Measurements from ENCODE around the gene RASGRP1. TPM values are rescaled to one million over a fixed set of nuclear protein-coding genes. Genes with fewer than 3 reads are reported as not detected.

RASGRP1 gene
- total RNA-seq, 1 experiment from 2014 or later = 0.85 TPM

DNA sequence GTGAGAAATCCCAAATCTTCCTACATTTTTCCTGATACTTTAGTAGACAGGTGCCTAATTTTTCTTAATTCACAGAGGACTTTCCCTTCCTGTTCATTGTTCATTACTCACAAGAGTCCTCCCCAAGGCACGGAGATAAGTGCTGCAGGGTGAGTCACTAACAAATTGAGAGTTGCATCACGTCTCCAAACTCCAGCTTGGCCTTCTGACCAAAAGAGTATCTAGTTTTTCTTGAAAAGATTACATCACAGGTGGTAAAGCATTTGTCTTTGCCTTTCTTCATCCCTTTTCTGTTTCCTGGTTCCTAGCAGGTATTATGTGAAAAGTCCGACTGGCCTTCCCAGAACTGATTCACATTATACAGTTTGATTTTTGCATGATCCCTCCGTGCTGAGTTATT is 24.9 kb upstream of the RASGRP1 start:
- no peak overlapping the region for H3K23ac ChIP-seq (ENCODE audit: insufficient read length, low read depth, low read length)
- no peak overlapping the region for H3K56ac ChIP-seq (ENCODE audit: insufficient read length, low read depth, low read length)
- no peak overlapping the region for H2BK120ac ChIP-seq (ENCODE audit: low read depth, low read length, poor library complexity, severe bottlenecking)
- no peak overlapping the region for H4K91ac ChIP-seq (ENCODE audit: insufficient read length, low read depth, low read length)
- H3K4me1 ChIP-seq (ENCODE audit: insufficient read depth, low read length) = no peaks in the 10 kb centered on the region
- DNase-seq = no peak
- H4K8ac ChIP-seq (replicated peaks; ENCODE audit: insufficient read length, low read depth, low read length) = no peak overlapping the region
- no peak overlapping the region for H2AK5ac ChIP-seq (ENCODE audit: insufficient read length, low read length)
- WGBS (ENCODE audit: extremely low coverage, insufficient read length, low lambda C conversion rate) = no CpG with 5 or more reads among the region's 4 CpGs
- peaks cover 17% of the 10 kb centered on the region for H3K27me3 Mint-ChIP-seq (ENCODE audit: low read depth)
- no peak overlapping the region for H3K9ac ChIP-seq (ENCODE audit: extremely low read depth, insufficient read length, low read length)
- no peaks in the 10 kb centered on the region for H3K79me1 ChIP-seq (ENCODE audit: insufficient read depth, low read depth, low read length, poor library complexity, severe bottlenecking)
- H3K27me3 ChIP-seq (ENCODE audit: insufficient read depth, low read length) = no peaks in the 10 kb centered on the region
- TF ChIP-seq, protein P1, sequence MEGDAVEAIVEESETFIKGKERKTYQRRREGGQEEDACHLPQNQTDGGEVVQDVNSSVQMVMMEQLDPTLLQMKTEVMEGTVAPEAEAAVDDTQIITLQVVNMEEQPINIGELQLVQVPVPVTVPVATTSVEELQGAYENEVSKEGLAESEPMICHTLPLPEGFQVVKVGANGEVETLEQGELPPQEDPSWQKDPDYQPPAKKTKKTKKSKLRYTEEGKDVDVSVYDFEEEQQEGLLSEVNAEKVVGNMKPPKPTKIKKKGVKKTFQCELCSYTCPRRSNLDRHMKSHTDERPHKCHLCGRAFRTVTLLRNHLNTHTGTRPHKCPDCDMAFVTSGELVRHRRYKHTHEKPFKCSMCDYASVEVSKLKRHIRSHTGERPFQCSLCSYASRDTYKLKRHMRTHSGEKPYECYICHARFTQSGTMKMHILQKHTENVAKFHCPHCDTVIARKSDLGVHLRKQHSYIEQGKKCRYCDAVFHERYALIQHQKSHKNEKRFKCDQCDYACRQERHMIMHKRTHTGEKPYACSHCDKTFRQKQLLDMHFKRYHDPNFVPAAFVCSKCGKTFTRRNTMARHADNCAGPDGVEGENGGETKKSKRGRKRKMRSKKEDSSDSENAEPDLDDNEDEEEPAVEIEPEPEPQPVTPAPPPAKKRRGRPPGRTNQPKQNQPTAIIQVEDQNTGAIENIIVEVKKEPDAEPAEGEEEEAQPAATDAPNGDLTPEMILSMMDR (conservative IDR thresholded peaks at IDR 0.05) = no peak
- H3K79me2 ChIP-seq (ENCODE audit: insufficient read depth, low read length) = no peaks in the 10 kb centered on the region
- H3K18ac ChIP-seq (ENCODE audit: insufficient read length, low read depth, low read length) = no peak overlapping the region
- no peak overlapping the region for H4K5ac ChIP-seq (ENCODE audit: insufficient read length, low read depth, low read length)
- H3K23me2 ChIP-seq (ENCODE audit: insufficient read length, low read depth, low read length, poor library complexity, severe bottlenecking) = no peaks in the 10 kb centered on the region
- H3K14ac ChIP-seq (ENCODE audit: insufficient read depth, low read length) = no peak overlapping the region
- no peaks in the 10 kb centered on the region for H3K9me3 ChIP-seq (ENCODE audit: control insufficient read depth, low read depth, low read length)
- no peak overlapping the region for H2BK20ac ChIP-seq (ENCODE audit: low read depth, low read length, poor library complexity, severe bottlenecking)
- H3K36me3 Mint-ChIP-seq (ENCODE audit: insufficient read depth in 1 of 3, low read depth in 3 of 3) = no peaks in the 10 kb centered on the region
- H4K20me1 ChIP-seq (ENCODE audit: control insufficient read depth, insufficient read depth, insufficient read length) = no peaks in the 10 kb centered on the region
- H3K4me3 Mint-ChIP-seq = no peak overlapping the region
- no peaks in the 10 kb centered on the region for H3K4me1 Mint-ChIP-seq
- no peak overlapping the region for H3K4ac ChIP-seq (ENCODE audit: low read depth, low read length)
- no peak overlapping the region for H2BK5ac ChIP-seq (ENCODE audit: insufficient read length, low read length)
- H3K9me3 Mint-ChIP-seq = peaks cover 6 to 9% of the 10 kb centered on the region in 2 experiments; a peak in 3 of 5 replicates
- H2BK12ac ChIP-seq (ENCODE audit: insufficient read length, low read depth, low read length) = no peak overlapping the region
- no peak overlapping the region for H3K4me2 ChIP-seq (ENCODE audit: insufficient read depth, insufficient read length, low read length)
- H3K27ac Mint-ChIP-seq = no peak overlapping the region
- no peak overlapping the region for H2BK15ac ChIP-seq (ENCODE audit: low read depth, low read length)
- H2AFZ ChIP-seq (ENCODE audit: low read length) = no peak overlapping the region
- H3K27ac ChIP-seq (ENCODE audit: insufficient read length, low read depth, low read length) = no peak overlapping the region
- no peak overlapping the region for H3T11ph ChIP-seq (ENCODE audit: low read length)
